NCI-H2227 (cell line): ENCODE measurements around the gene TMEM250.
"Not testable (repeated sequence)": the region's sequence is repeated elsewhere in the genome, so short reads cannot be mapped to it uniquely, and the experiment has no call there.

ENCODE experiments used
- DNase-seq: peaks from one replicate; lab custom pipeline; 2025; ENCODE audit not compliant: unreplicated experiment; lab: John Stamatoyannopoulos, UW

The TMEM250 gene

DNA sequence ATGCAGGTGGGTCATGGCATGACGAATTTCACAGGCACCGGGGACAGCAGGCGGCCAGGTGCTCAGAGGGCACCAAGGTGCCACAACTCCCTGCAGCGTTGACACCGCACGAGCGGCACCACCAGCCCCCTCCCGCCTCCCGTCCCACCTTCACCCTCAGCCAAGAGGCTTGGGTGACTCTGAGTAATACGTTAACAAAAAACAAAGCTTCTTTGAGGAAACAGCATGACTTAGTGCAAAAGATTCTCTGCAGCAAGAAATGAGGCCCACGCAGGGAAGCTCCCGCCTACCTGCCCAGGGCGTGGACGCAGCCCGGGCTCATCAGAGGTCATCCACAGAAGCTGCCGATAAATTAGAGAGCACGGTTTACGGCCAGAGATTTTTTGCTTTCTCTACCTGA lies 4.1 kb downstream of the TMEM250 start:
- DNase-seq: no peak

DNA sequence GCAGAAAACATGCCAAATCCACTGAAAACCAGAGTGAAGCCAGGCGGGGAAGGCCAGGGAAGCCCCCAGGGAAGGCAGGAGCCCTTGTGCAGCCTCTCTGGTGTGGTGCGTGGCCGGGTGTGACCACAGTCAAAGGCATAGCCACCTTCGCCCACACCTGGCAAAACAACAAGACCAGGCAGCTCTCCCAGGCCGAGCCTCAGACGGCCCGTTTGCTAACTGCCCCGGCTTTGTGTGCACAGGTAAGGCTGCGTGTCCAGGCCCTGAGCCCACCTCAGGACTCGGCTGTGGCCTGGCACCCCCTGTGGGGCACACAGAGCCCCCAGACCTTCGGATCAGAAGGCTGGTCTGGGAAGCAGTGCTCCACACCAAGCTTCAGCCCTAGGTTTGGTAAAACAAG lies 6.1 kb downstream of the TMEM250 start:
- no peak for DNase-seq

DNA sequence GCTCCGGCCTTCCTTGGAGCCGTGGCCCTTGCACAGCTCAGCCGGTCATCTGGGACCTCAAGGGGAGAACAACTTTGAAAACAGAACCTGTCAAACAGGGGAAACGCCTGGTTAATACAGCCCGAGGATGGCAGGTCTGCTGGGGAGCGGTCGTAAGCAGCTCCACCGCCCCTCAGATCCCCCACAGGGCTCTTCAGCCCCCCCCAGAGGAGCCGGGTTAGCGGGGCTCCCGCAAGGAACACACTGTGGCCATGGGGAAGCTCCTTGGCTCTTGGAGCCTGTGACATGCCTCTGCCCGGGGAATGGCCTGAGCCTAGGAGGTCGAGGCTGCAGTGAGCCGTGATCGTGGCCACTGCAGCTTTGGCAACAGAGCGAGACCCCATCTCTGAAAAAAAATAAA lies 6.8 kb downstream of the TMEM250 start:
- no peak for DNase-seq

DNA sequence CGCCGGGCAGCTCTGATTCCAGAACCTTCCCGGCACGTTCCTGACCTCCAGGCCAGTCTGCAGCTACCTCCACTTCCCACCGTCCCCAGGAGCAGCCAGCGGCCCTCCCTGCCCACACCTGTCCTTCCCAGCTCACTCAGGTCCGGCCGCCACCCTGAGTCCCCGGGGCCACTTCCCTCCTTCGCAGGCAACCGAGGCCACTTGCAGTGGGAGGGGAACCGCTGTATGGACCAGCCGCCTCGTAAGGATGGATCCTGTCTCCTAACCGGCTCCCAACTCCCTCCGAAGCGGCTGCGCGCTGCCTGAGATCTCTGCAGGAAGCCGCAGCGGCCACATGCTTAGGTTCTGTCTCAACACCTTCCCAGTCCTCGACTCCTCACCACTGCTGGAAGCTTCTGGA lies 7.5 kb downstream of the TMEM250 start:
- DNase-seq: no peak

DNA sequence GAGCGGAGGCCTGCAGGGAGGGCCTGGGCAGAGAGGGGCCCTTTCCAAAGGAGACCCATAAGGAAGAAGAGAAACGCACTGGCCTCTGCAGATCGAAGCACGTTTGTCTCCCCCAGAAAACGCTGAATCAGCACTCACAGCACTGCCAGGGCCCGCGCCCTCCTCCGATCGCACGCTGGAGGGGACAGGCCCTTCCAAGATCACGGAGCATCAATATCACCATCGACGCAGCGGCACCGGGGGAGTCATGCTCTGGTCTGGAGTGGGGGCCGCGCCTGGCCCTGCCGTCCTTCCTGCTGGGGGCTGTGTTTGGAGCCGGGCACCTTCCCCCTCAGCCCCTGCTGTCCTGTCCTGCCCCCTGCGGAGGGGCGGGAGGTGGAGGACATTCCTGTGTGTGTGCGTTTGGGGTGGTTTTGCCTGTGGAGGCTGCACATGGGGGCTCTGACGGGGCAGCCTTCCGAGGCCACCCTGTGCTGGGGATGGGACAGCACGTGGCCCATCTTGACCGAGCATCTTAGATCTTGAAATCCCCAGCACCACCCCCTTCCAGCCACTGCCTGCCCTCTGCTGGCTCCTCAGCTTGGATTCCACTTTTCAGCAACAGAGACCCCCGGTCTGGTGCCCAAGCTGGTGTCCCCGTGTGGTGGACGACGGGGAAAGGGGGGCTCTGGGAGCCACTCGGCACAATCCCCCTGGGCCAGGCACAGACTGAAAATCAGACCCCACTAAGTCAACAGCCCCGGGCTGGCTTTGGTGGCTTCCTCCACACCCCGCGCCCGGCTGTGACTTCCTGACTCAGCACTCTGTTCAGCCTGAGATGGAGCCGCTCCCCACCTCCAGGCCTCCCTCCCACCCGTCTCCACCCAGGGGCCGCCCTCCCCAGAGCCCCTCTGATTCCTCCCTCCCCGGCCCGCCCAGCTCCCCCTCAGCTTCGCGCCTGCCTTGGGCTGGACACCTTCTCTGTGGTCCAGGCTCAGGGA lies 8.3 kb downstream of the TMEM250 start:
- peak; percentile 54 for DNase-seq

DNA sequence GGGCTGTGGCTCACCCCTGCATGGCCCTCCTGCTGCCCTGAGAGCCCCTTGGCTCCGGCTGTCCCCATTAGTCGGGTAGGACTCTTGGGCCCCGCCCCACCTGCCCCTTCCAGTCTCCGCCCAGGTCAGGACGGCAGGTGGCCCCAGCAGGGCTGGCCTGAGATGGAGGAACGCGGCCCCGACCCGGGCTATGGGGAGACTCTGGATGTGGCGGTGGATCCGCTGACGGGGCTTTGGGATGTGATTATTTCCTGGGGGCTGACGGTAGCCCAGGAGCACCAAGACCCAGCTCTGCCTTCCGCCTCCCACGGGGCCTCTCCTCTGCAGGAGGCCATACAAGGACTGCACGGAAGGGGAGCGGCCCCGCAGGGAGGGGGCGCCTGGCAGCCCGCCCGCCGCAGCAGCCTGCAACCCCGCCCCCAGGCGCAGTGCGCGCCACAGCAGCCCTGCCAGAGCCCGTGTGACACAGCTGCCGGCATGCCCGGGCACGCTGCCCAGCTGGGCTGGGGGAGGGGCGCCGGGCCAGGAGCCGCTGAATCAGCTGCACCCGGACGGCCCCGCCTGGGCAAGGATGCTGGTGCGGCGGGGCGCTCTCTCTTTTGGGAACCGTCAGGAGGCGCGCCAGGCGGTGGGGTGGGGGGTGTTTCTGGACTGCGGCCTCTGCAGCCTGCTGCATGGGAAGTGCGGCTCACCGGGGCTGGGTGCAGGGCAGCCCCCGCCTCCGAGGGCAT lies 9.2 kb downstream of the TMEM250 start:
- peak; percentile 91 for DNase-seq

DNA sequence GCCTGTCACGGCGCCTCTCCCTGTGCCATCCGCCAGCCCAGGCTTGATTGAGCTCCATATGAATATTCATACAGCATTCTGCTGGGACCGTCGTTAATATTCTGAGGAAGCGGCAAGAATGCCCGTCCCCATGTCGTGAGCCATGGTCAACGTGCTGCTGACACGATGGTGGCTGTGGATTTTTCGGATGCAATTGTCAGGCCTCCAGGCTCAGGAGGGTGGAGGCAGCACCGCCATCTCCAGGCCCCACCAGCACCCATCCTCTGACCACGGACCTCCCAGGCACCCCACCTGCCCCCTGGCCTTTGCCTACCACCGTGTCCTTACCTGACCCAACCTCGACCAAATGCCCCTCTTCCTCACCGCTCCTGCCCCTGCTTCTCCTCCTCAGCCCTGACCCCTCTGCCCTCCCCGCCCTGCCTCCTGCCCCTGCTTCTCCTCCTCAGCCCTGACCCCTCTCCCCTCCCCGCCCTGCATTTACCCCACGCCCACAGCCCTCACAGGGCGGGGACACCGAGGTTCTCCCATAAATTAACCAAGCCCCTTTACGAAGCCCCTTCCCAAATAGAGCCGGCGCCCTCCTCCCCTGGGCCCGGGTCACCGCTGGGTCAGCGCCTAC lies 9.9 kb downstream of the TMEM250 start:
- no peak for DNase-seq

DNA sequence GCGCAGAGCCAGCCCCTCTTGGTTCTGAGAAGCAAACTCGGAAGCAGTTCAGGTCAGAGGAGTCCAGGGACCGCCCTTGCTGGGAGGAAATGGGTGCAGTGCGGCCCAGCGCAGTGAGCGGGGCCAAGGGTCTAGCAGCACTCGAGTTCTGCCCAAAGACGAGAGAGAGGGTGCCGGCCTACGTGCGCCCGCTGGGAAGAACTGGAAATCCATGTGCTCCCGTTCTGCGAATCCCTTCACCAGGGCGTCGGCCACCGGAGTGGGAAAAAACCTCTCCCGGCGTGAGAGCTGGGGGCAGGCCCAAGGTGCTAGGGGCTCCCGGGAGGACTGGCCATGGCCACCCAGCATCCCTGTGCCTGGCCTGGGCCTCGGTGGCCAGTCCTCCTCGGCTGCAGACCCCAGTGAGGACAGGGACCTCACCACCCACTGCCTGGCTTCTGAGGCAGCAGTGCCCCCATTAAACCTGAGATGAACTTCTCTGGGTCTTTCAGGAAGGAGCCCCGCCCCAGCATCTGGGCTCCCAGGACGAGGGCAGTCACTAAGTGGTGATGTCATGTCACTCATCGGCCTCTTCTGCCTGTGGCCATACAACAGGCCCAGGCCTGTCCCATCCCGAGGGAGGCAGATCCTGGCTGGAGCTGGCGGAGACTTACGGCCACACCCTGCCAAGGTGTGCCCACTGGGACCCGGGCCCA lies 10.6 kb downstream of the TMEM250 start:
- peak; percentile 25 for DNase-seq

DNA sequence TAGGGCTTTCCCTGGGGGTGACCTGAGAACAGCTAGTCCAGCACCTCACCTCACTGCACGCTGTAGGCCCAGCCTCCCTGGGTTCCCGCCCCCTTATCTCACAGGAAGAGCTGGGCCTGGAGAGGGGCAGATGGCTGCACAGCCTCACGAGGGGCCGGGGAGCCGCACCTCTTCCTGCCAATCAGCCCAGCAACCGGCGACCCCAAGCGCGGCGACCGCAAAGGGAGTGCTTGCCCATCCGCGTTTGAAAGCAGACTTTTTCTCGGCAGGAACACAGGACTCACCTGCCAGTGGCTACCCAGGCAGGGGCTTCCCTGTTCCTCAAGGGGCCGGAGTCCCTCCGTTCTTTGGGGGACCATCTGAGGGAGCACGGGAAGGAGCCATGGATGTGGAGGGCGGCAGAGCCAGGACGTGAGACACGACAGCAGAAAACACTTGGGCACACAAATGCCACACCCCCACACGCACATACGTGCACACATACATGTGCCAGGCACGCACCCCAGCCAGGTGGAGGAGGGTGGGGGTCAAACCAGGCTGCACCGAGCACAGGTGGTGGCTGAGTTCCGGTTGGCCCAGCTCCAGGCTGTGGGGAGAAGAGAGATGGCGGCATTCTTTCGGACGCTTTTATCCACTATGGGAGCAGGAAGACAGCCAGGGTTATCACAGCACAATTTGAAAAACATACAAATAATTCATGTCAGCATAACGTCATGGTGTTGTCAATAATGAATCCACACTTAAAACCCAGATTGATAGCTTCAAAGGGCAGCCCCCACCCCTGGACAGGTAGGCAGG lies 11.3 kb downstream of the TMEM250 start:
- no peak for DNase-seq

DNA sequence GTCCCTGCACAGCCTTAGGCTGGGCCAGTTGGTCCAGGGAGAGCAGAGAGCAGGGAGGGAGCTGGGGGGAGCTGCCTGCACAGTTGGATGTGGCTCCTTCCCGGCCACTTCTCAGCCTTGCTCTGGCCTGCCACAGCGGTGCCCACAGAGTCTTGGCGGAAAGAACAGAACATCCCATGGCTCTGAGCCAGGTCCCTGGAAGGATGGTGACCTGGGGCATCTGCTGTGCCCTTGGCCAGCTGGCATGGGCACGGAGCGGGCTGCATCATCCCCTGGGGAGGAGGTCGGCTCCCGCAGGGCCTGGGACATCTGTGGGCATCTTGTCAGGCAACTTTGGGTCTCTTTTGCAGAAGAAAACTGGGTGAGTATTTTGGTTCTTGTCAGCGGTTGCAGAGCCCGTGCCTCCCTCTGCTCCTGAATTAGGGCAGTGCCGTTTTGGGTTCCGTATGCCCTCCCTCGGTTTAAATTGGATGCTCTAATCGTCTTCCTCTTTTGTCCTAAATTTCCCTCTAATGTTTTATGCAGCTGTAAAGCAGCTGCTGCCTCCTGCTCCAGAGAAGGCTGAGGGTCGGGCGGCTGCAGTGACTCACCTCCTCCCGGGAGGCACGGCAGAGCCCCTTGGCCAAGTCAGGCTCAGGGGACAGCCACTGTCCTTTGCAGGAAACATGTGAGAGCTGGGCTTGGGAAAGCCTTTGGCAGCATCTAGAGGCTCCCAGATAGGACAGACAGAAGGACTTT lies 13.1 kb downstream of the TMEM250 start:
- no peak for DNase-seq

DNA sequence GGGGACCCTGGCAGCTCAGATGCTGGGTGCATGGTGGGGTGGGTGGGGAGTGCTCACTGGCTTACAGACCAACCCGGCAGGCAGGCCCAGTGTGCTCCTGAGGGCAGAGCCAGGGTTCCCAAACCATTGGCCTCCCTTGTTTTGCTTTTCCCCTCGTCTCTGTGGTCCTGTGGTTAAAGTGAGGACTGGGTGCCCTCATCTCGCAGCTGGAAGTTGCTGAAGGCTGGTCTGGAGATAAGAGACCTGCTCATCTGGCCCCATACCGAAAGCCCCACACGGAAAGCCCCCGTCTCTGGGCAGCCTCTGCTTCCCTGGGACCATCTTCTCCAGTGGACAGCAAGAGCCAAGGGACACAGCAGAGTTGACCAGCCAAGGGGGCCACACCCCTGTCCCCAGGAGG lies 13.8 kb downstream of the TMEM250 start:
- DNase-seq: no peak

DNA sequence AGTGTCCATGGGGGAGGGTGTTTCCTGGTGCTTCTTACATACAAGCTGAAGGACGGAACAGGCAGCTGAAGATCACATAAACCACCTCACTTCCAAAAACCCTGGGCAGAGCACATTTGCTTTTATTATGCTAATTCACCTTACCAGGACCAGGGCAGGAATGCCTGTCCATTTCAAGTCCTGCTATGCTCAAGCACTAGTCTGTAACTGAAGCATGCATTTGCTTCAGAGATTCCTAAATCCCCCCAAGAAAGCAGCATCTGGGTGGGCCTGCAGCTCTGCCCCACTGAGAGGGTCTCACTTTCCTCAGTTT lies 14.2 kb downstream of the TMEM250 start:
- no peak for DNase-seq

DNA sequence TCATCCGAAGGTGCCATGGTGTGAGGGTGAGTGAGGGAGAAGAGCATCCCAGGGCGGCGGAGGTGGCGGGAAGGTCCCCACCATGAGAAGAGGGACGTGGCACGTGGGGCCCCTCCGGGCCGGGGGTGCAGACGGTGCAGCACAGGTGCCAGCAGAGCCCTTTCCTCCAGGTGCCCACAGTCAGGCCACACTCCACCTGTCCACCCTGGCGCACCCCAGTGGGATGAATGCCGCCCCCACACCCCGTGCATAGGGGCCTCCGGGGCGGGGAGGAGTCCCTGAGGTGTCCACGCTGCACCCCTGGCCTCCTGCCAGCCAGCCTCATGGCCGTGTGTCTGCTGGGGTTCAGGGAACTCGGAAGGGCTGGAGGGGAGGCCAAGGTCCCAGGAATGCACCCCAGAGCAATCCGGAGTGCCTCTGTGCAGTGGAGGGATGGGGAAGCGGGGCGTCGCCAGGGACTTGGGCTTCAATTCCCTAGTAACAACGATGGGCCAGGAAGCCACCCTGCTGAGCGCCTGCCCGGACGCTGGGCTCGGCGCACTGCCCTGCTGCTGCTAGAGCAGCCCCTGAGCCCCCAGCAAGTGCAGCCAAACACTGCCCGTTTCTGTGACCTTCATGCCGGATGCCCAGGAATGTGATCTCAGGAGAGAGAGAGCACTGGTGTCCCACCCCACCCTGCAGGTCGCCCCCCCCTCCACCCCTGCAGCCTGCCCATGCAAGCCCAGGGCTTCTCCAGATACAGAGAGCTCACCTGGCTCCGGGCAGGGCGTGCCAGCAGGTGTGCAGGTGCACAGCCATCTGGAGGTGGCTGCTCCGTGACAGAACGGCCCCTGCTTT lies 14.8 kb downstream of the TMEM250 start:
- DNase-seq: no peak

DNA sequence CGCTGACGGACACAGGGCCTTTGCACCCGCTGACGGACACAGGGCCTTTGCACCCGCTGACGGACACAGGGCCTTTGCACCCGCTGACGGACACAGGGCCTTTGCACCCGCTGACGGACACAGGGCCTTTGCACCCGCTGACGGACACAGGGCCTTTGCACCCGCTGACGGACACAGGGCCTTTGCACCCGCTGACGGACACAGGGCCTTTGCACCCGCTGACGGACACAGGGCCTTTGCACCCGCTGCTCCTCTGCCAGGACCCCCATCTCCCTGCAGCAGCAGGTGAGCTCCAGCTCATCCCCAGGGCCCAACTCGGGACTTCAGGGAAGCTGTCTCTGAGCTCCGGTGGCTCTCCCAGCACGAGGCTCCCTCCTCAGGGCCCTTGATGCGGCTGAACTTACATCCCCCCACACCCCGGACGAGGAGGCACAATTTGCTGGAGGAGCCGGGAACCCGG lies 17.0 kb downstream of the TMEM250 start:
- not testable (repeated sequence) for DNase-seq

DNA sequence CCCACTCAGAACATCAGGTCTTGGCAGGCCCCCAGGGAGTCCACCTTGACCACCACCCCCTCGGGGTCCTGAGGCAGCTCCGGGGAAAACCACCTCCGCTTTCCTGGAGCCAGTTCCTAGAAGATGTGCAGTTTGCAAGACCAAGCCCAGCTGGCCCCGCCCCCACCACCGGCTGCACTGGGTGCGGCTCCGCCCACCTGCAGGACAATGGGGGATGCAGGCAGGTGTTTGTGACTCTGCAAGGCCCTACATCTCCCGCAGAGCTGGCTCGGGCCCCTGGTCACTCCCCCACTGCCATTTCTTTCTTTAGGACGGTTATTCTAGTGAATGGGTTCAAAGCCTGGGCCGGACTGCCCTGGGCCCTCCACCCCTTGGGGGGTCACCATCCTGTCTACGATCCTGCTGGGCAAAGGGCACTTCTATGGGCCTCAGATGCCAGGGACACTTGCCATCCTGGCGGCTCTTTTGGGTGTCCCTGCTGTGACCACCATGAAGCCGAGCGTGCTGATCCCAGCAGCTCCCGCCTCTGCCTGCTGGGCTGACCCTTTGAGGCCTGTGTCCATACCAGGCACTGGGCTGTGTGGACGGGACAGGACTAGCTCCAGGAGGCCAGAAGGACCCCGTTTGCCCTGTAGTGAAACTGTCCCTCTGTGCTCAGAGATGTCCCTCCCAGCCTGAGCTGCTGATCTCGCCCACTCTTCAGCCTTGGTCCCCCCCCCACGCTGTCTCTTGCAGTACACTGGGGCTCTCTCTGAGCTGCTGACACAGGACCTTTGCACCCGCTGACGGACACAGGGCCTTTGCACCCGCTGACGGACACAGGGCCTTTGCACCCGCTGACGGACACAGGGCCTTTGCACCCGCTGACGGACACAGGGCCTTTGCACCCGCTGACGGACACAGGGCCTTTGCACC lies 17.7 kb downstream of the TMEM250 start:
- peak; percentile 32 for DNase-seq

DNA sequence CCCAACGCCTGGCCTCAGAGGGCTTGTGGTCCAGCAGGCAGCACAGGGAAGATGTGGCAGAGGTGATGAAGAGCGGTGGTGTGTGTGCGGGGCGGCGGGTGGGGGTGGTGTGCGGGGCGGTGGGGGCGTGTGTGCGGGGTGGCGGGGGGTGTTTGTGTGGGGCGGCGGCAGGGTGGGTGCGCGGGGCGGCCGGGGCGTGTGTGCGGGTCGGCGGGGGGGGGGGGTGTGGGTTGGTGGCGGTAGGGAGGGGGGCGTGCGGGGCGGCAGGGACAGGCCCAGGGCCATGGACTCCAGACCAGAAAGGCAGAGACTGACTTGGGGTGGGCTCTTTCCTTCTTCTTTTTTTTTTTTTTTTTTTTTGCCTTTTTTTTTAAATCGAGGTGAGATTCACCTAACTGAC lies 19.1 kb downstream of the TMEM250 start:
- no peak for DNase-seq

DNA sequence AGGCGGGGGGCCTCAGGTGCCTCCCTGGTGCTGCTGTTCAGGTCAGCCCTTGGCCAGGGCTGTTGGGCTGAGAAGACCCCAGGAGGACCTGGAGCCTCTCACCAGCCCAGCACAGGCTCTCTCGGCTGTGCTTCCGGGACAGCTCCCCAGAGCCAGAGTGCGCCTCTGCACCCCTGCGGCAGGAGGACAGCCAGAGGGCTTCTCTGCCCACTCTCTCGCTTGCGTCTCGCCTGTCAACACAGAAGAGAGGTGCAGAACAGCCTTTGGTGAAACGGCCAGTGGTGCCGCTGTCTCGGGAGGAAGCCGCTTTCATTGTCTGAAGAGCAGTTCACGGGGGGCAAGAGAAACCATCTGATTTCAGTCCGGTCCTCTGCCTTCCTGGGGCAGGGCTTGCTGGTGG lies 19.8 kb downstream of the TMEM250 start:
- DNase-seq: no peak

DNA sequence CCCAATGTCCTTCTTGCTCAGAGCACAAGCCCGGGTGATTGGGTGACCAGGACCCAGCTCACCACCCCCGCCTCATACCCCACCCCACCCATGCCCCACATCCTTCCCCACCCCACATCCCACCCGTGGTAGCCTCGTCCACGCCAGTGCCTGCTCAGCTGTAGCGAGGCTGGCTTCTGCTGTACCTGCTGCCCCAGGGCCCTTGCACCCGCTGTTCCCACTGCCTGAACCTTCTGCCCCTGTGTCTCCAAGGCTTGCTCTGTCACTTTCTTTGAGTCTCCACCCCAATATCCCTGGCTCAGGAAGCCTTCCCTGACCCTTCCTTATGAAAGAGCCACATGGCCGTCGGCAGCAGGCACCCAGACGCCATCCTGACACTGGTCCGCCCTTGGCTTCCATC lies 20.5 kb downstream of the TMEM250 start:
- no peak for DNase-seq
